H9 (cell line): Measurements from ENCODE around the gene TNPO1. TPM values are rescaled to one million over a fixed set of nuclear protein-coding genes. Genes with fewer than 3 reads are reported as not detected.

Experiments used
- DNase-seq: peaks from one replicate; pipeline ENCODE4 v3.0.0-alpha.2; 2017
- H2AFZ ChIP-seq: one replicate; pipeline ENCODE4 v1.6.1; 2013; ENCODE audit warnings: mild to moderate bottlenecking, low read length, control low read depth, moderate library complexity
- H2AK5ac ChIP-seq: 2 replicates; pipeline ENCODE4 v1.6.1; 2013; ENCODE audit warnings: low read length, control low read depth, mixed read lengths; ENCODE audit not compliant: insufficient read length
- H2BK120ac ChIP-seq: one replicate; pipeline ENCODE4 v1.6.1; 2013; ENCODE audit warnings: low read depth, mild to moderate bottlenecking, low read length, control low read depth, inconsistent platforms; ENCODE audit not compliant: poor library complexity, severe bottlenecking
- H2BK12ac ChIP-seq: 2 replicates; pipeline ENCODE4 v1.6.1; 2013; ENCODE audit warnings: low read length, control low read depth, mixed read lengths, low read depth; ENCODE audit not compliant: insufficient read length
- H2BK15ac ChIP-seq: 2 replicates; pipeline ENCODE4 v1.6.1; 2013; ENCODE audit warnings: low read depth, low read length, control low read depth
- H2BK20ac ChIP-seq: one replicate; pipeline ENCODE4 v1.6.1; 2013; ENCODE audit warnings: low read depth, mild to moderate bottlenecking, low read length, control low read depth, inconsistent platforms; ENCODE audit not compliant: poor library complexity, severe bottlenecking
- H2BK5ac ChIP-seq: 2 replicates; pipeline ENCODE4 v1.6.1; 2013; ENCODE audit warnings: low read length, control low read depth, mixed read lengths; ENCODE audit not compliant: insufficient read length
- H3K14ac ChIP-seq: 2 replicates; pipeline ENCODE4 v1.6.1; 2013; ENCODE audit warnings: low read length, control low read depth; ENCODE audit not compliant: insufficient read depth
- H3K18ac ChIP-seq: 2 replicates; pipeline ENCODE4 v1.6.1; 2013; ENCODE audit warnings: low read depth, mild to moderate bottlenecking, mixed read lengths, low read length, control low read depth; ENCODE audit not compliant: insufficient read length
- H3K23ac ChIP-seq: 2 replicates; pipeline ENCODE4 v1.6.1; 2013; ENCODE audit warnings: low read length, control low read depth, mixed read lengths, low read depth; ENCODE audit not compliant: insufficient read length
- H3K23me2 ChIP-seq: 2 replicates; pipeline ENCODE4 v1.6.1; 2013; ENCODE audit warnings: low read depth, mild to moderate bottlenecking, mixed read lengths, low read length, control low read depth; ENCODE audit not compliant: insufficient read length, poor library complexity, severe bottlenecking
- H3K27ac ChIP-seq: 2 replicates; pipeline ENCODE4 v1.5.1; 2013; ENCODE audit warnings: low read length, control low read depth, mixed read lengths, low read depth; ENCODE audit not compliant: insufficient read length
- H3K27me3 ChIP-seq: 2 replicates; pipeline ENCODE4 v1.6.1; 2013; ENCODE audit warnings: low read length, control low read depth, inconsistent platforms; ENCODE audit not compliant: insufficient read depth
- H3K4ac ChIP-seq: 2 replicates; pipeline ENCODE4 v1.6.1; 2013; ENCODE audit warnings: low read depth, mild to moderate bottlenecking, control low read depth, inconsistent platforms, low read length, moderate library complexity
- H3K4me1 ChIP-seq: 2 replicates; pipeline ENCODE4 v1.6.1; 2013; ENCODE audit warnings: low read length, control low read depth, inconsistent platforms; ENCODE audit not compliant: insufficient read depth
- H3K4me2 ChIP-seq: 2 replicates; pipeline ENCODE4 v1.6.1; 2013; ENCODE audit warnings: low read length, control low read depth, mixed read lengths; ENCODE audit not compliant: insufficient read length, insufficient read depth
- H3K56ac ChIP-seq: 2 replicates; pipeline ENCODE4 v1.6.1; 2013; ENCODE audit warnings: low read depth, mild to moderate bottlenecking, mixed read lengths, low read length, control low read depth; ENCODE audit not compliant: insufficient read length
- H3K79me1 ChIP-seq: 2 replicates; pipeline ENCODE4 v1.6.1; 2013; ENCODE audit warnings: low read depth, mild to moderate bottlenecking, moderate library complexity, low read length, control low read depth, inconsistent platforms; ENCODE audit not compliant: insufficient read depth, poor library complexity, severe bottlenecking
- H3K79me2 ChIP-seq: 2 replicates; pipeline ENCODE4 v1.6.1; 2013; ENCODE audit warnings: low read length, control low read depth, inconsistent platforms; ENCODE audit not compliant: insufficient read depth
- H3K9ac ChIP-seq: 2 replicates; pipeline ENCODE4 v1.6.1; 2013; ENCODE audit warnings: low read length, control low read depth, mixed read lengths; ENCODE audit not compliant: insufficient read length; ENCODE audit errors: extremely low read depth
- H3K9me3 ChIP-seq: one replicate; pipeline ENCODE4 v1.6.1; 2013; ENCODE audit warnings: low read depth, low read length, inconsistent platforms; ENCODE audit not compliant: control insufficient read depth
- H3T11ph ChIP-seq: one replicate; pipeline ENCODE4 v1.6.1; 2013; ENCODE audit warnings: mild to moderate bottlenecking, low read length, control low read depth, inconsistent platforms
- H4K20me1 ChIP-seq: one replicate; pipeline ENCODE4 v1.6.1; 2013; ENCODE audit not compliant: control insufficient read depth, insufficient read length, insufficient read depth
- H4K5ac ChIP-seq: 2 replicates; pipeline ENCODE4 v1.6.1; 2013; ENCODE audit warnings: low read depth, mild to moderate bottlenecking, mixed read lengths, low read length, control low read depth; ENCODE audit not compliant: insufficient read length
- H4K8ac ChIP-seq: replicated peaks from 2 replicates; pipeline ENCODE4 v1.6.1; 2013; ENCODE audit warnings: low read length, control low read depth, mixed read lengths, low read depth; ENCODE audit not compliant: insufficient read length
- H4K91ac ChIP-seq: 2 replicates; pipeline ENCODE4 v1.6.1; 2013; ENCODE audit warnings: low read depth, mild to moderate bottlenecking, moderate library complexity, mixed read lengths, low read length, control low read depth; ENCODE audit not compliant: insufficient read length
- H3K27ac Mint-ChIP-seq, 3 experiments: 2 replicates in 2 of 3; 3 replicates in 1 of 3; pipeline ENCODE4 v1.8.0; 2020 to 2021; ENCODE audit warnings: mixed read lengths in 3 of 3, mild to moderate bottlenecking in 1 of 3, moderate library complexity in 1 of 3
- H3K27me3 Mint-ChIP-seq: 2 replicates; pipeline ENCODE4 v1.8.0; 2021; ENCODE audit warnings: low read depth, mild to moderate bottlenecking, moderate library complexity, mixed read lengths
- H3K36me3 Mint-ChIP-seq, 3 experiments: 2 replicates in 2 of 3; 3 replicates in 1 of 3; pipeline ENCODE4 v1.8.0; 2020 to 2021; ENCODE audit warnings: low read depth in 3 of 3, mixed read lengths in 3 of 3; ENCODE audit not compliant: insufficient read depth in 1 of 3
- H3K4me1 Mint-ChIP-seq, 2 experiments: 2 replicates each; pipeline ENCODE4 v1.8.0; 2020; ENCODE audit warnings: mixed read lengths in 2 of 2
- H3K4me3 Mint-ChIP-seq, 2 experiments: 2 replicates in 1 of 2; 3 replicates in 1 of 2; pipeline ENCODE4 v1.8.0; 2020 to 2021; ENCODE audit warnings: mild to moderate bottlenecking in 2 of 2, mixed read lengths in 2 of 2, moderate library complexity in 1 of 2
- H3K9me3 Mint-ChIP-seq, 2 experiments: 2 replicates in 1 of 2; 3 replicates in 1 of 2; pipeline ENCODE4 v1.8.0; 2020; ENCODE audit warnings: mild to moderate bottlenecking in 2 of 2, mixed read lengths in 2 of 2, moderate library complexity in 1 of 2
- WGBS: extraction: QIAGEN DNeasy Blood & Tissue Kit; methylation state at CpG from one replicate; pipeline ENCODE4 v1.1.7; 2013; ENCODE audit warnings: missing lambda C conversion rate, low lambda C conversion rate, mixed read lengths; ENCODE audit not compliant: insufficient read length; ENCODE audit errors: extremely low coverage; 5-methylcytosine and 5-hydroxymethylcytosine counted together
- total RNA-seq: library from RNA; stranded (reverse); gene quantifications from 2 replicates; pipeline ENCODE4 v1.2.1, GENCODE V29; 2021
- TF ChIP-seq, protein P1 (sequence below): fragments of 200-600 bp; sonication (generic); conservative IDR thresholded peaks from 3 replicates; pipeline ENCODE4 v1.8.0; 2021; ENCODE audit warnings: antibody characterized with exemption, mild to moderate bottlenecking

The TNPO1 gene
- total RNA-seq, 1 experiment from 2014 or later, result 164 TPM

- Histone ChIP-seq H3K56ac (no peak overlapping the region), H3K9ac (no peak overlapping the region), H3K18ac (no peak overlapping the region), H3K23me2 (no peaks in the 10 kb centered on the region), H3K4me2 (no peak overlapping the region), H2BK5ac (no peak overlapping the region), H2BK12ac (no peak overlapping the region), H3K27ac (no peak overlapping the region), H3T11ph (no peak overlapping the region), H2AFZ (no peak overlapping the region), H3K4me1 (no peaks in the 10 kb centered on the region), H4K20me1 (no peaks in the 10 kb centered on the region), H3K9me3 (no peaks in the 10 kb centered on the region), H4K91ac (no peak overlapping the region), H2BK15ac (no peak overlapping the region), H4K5ac (no peak overlapping the region), H2BK120ac (no peak overlapping the region), H2AK5ac (no peak overlapping the region), H4K8ac (no peak overlapping the region), H3K79me2 (no peaks in the 10 kb centered on the region), H3K4ac (no peak overlapping the region), H3K23ac (no peak overlapping the region), H3K27me3 (no peaks in the 10 kb centered on the region), H3K79me1 (no peaks in the 10 kb centered on the region), H2BK20ac (no peak overlapping the region), H3K14ac (no peak overlapping the region)
- TF ChIP-seq, protein P1, sequence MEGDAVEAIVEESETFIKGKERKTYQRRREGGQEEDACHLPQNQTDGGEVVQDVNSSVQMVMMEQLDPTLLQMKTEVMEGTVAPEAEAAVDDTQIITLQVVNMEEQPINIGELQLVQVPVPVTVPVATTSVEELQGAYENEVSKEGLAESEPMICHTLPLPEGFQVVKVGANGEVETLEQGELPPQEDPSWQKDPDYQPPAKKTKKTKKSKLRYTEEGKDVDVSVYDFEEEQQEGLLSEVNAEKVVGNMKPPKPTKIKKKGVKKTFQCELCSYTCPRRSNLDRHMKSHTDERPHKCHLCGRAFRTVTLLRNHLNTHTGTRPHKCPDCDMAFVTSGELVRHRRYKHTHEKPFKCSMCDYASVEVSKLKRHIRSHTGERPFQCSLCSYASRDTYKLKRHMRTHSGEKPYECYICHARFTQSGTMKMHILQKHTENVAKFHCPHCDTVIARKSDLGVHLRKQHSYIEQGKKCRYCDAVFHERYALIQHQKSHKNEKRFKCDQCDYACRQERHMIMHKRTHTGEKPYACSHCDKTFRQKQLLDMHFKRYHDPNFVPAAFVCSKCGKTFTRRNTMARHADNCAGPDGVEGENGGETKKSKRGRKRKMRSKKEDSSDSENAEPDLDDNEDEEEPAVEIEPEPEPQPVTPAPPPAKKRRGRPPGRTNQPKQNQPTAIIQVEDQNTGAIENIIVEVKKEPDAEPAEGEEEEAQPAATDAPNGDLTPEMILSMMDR, result peak; percentile 34; the same call in 2 of the 3 replicates
- WGBS, result no CpG with 5 or more reads among the region's 7 CpGs
- Mint-ChIP-seq H3K9me3 (no peaks in the 10 kb centered on the region), H3K27ac (no peak overlapping the region; a peak in 1 of 7 replicates), H3K27me3 (no peaks in the 10 kb centered on the region), H3K4me1 (no peaks in the 10 kb centered on the region), H3K36me3 (no peaks in the 10 kb centered on the region), H3K4me3 (no peak overlapping the region)
- peak; percentile 33 for DNase-seq
Measured at GRCh38 chr5:72767289-72768010, 49.0 kb upstream of the TNPO1 start.
